Endometrium (tissue), 2 donors: ENCODE results near the gene B4GALT4.
"Not testable (repeated sequence)": the region's sequence is repeated elsewhere in the genome, so short reads cannot be mapped to it uniquely, and the experiment has no call there.

Experiments used
- FAIRE-seq: peaks from 2 replicates; lab custom pipeline; 2012; peaks lifted over from hg19 to GRCh38; lab: Jason Lieb, UNC
- donor health status: control.
- donor health status: control.

B4GALT4 gene, protein sequence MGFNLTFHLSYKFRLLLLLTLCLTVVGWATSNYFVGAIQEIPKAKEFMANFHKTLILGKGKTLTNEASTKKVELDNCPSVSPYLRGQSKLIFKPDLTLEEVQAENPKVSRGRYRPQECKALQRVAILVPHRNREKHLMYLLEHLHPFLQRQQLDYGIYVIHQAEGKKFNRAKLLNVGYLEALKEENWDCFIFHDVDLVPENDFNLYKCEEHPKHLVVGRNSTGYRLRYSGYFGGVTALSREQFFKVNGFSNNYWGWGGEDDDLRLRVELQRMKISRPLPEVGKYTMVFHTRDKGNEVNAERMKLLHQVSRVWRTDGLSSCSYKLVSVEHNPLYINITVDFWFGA

DNA sequence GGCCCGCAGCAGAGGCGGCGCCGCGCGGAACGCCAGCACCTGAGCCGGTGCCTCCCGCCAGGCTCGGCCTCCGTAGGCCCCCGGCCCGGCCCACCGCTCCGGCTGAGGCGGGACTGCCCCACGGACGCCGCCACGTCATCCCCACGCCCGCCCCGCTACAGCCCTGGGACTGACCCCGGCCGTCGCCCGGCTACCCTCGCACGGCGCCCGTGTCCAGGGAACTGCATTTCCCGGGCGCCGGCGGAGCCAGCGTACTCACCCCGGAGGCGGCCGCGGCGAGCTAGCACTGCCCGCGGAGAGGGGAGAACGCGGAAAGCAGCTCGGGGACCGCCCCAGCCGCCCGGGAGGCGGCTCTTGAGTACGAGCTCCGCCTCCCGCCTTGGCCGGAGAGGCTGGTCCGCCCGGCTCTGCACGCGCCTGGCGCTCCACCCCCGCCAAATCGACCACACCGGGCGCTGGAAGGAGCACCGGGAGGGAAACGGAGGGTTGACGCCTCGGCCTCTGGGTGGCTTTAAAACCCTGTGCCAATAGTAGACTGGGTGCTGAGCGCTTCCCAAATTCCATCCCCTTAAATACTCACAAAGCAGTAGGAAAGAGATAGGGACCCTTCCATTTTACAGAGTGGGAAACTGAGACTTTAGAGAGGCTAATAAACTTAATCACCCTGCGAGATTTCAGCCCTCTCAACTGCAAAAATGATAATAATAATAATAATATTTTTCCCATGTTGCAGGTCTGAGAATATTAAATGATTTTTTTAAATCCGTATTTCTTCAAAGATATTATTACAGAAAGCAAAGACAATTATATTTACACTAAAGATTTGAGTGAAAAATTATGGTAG is at the start of gene B4GALT4:
Gene B4GALT4, minus strand, starts transcription at position 288 of the 844 bp plus-strand sequence. CDS start 10,779 bp downstream, outside the sequence.
- FAIRE-seq: peak; percentile 8

DNA sequence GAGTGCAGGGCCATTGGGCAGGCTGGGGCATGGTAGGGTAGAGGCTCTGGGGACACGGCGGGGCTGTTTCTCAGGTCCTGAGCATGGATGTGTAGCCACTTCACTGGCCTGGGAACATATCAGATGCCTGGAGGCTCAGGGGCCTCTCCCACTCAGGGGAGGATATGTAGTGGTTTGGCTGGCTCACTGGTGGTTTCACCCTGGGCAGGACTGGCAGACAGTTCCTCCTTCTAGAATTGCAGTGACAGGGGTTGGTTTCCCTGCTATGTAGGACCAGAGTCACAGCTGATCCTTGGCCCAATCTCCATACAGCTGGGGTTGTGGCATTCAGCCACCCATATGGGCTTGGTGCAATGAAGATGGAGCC is 48.7 kb upstream of the B4GALT4 start:
- no peak for FAIRE-seq

DNA sequence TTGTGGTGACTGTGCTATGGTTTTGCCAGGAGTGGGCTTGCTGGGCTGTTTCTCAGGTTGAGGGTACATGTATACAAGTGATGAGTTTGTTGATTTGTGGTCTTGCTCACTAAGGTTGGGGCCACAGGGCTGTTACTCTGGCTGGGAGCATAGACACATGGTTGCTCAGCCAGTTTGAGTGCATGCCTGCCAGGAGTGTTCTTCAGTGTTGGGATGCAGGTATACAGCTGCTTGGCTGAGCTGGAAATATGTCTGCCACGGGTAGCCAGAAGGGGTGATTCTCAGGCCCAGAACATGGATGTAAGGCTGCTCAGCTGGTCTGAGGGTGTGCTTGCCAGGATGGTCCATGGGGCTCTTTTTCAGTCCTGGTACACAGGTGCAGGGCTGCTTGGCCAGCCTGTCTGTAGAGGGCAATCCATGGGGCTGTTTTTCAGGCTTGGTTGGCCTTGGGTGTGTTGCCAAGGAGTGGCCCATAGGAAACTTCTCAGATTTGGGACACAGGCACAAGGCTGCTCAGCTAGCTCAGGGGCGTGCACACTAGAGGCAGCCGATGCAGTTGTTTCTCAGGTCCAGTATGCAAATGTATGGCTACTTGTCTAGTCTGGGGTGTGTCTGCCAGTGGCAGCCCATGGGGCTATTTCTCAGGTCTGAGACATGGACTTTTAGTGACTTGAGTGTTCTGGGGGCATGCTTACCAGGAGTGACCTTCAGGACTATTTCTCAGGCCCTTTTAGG is 48.2 kb upstream of the B4GALT4 start:
- FAIRE-seq: no peak

DNA sequence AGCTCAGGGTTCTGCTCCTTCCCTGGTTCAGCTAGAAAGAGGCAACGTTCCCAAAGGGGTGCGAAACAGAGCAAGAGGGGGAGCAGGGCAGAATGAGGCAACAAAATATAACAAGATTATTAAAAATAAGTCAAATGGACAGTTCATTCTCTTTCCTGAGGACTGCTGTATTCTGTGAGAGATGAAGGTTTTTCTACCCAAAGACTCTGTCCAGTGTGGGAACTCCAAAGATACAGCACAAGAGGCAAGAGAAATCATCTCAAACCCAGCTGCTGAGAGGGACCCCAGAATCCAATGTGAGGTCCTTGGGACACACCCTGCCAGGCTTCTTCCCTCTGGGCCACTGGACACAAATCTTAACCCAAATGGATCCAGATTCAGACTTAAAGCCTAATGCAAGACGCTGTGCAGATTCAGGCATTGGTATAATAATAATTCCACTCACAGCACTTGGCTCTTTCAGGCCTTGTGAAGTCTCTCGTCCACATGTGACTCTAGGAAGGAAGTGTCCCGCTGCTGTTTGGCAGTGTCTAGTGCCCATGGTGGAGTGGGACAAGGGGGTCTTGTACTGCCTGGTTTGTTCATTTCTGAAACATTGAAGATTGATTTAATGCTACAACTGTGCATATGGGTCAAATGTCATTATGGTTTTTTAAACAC is 39.0 kb upstream of the B4GALT4 start:
- no peak for FAIRE-seq

DNA sequence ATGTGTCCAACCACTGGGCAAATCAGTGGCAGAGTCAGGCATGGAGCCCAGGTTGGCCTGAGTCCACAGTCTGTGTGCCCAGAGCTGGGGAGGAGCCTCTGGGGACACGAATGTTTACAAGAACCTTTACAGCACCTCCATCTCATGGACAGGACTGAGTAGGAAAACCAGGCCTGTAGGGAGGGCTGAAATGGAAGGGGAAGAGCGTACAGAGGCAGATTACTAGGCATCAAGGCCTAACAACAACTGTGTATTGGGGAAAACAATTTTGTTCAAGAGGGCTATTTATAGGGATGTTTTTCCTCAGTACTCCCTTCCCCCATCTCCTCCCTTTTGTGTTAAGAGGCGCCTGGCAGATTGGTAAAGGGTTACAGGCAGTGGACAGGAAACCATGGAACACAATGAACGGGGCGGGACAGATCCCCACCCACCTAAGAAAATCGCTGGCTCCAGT is 38.5 kb upstream of the B4GALT4 start:
- no peak for FAIRE-seq

DNA sequence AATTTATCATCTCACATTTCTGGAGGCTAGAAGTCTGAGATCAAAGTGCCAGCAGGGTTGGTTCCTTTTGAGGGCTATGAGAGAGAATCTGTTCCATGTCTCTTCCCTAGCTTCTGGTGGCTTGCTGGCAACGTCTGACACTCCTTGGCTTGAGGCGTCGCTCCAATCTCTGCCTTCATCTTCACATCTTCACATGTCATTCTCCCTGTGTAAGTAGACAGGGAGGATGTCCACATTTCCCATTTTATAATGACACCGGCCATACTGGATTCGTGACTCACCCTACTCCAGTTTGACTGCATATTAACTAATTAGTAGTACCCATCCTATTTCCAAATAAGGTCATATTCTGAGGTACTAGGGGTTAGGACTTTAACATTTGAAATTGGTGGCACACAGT is 36.0 kb upstream of the B4GALT4 start:
- FAIRE-seq: no peak

DNA sequence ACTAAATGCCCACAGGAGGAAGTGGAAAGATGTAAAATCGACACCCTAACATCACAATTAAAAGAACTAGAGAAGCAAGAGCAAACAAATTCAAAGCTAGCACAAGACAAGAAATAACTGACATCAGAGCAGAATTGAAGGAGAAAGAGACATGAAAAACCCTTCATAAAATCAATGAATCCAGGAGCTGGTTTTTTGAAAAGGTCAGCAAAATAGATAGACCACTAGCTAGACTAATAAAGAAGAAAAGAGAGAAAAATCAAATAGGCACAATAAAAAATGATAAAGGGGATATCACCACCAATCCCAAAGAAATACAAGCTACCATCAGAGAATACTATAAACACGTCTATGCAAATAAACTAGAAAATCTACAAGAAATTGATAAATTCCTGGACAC is 29.5 kb upstream of the B4GALT4 start:
- not testable (repeated sequence) for FAIRE-seq

DNA sequence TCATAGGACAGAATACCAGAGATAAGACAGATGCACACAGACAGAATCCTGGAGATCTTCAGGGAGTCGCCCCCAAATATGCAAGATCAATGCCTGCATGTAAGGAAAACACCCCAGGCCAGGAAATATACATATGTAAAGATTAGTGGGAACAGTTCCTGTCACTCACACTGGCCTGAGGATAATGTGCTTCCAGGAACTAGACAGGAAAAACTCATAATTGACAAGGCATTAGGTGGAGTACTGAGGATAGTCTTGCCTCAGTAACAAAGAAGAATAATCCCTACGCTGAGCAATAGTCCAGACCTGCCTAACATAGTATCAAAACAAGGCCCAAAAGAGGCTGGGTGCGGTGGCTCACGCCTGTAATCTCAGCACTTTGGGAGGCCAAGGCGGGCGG is 20.4 kb upstream of the B4GALT4 start:
- no peak for FAIRE-seq

DNA sequence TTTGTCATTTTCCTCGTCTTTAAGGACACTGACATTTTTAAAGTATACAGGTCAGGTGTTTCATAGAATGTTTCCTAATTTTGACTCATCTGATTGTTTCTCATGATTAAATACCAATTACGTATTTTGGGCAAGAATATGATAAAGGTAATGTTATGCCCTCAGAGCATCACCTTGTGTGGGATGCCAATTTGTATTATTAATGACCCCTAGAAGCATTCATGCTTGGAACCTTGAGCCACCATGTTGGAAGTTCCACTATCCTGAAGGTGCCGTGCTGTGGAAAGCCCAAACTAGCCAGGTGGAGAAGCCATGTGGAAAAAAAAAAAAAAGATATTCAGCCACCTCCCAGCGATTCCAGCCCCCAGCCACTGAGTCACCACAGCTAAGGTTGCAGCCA is 19.1 kb upstream of the B4GALT4 start:
- FAIRE-seq: no peak

DNA sequence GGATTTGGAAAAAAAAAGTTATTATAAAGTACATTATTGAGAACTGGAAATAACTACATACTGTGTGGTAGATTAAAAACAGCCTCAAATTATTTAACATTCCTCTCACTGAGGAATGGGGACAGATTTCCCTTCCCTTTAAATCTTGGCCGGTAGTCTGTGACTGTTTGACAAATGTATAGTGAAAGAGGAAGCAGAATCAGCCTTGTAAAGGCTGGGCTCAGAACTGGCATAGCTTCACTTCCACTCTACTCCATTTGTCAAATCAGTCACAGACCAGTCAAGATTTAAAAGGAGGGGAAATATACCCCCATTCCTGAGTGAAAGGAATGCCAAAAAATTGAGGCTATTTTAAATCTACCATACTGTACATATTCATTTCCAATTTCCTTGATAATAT is 18.2 kb upstream of the B4GALT4 start:
- FAIRE-seq: no peak

DNA sequence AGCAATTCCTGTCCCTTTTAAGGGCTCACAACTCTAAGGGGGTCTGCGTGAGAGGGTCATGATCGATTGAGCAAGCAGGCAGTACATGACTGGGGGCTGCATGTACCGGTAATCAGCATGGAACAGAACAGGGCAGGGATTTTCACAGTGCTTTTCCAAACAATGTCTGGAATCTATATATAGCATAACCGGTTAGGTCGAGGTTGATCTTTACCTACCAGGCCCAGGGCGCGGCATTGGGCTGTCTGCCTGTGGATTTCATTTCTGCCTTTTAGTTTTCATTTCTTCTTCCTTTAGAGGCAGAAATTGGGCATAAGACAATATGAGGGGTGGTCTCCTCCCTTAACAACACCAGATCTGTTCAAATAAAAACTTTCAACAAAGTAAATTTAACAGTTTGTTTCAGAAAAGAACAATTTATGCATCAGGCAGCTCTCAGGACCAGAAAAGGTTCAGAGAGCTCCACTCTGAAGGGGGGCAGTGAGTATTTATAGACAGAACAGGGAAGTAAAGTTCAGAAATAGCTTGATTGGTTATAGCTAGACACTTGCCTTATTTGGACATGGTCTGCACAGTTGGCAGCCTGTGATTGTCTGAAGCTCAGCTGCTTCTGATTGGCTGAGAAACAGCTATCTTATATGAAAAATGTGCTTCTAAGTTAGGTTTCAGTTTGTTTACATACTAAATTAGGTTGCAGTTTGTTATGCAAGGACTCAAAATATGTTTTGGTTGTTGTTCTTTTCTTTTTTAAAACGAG is 17.2 kb upstream of the B4GALT4 start:
- no peak for FAIRE-seq

DNA sequence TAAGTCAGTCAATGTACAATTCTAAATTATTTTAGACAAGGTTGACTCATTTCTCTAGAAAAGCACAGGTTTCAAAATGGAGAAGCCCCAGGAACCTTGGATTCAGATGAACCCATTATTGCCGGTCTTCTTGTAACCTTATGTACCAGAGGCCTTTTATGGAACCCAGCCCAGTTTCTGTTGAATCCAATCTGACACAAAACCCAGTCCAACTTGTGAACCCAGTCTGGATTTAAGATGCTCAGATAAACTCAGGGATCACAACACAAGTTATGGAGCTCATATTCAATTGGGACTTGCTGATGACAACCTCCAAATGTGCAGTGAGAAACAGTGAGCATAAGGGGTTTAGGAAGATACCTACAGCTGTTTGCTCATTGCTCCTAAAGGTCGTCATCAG is 16.4 kb upstream of the B4GALT4 start:
- FAIRE-seq: no peak

DNA sequence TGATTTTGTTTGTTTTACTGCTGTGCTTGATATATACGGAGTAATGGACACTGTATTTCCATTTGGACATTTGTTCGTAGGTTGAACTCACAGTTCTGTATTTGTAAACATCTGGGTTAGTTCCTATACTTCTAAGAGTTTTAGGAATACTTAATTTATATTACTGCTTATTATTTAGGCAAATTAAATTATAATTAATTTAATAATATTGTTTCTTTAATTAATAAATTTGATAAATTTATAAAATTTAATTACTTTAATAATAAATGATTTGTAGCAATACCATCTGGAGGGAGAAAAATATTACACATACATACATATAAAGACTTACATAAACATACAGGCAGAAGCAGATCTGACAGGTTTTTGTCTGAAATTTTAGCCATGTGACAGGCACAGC is 14.5 kb upstream of the B4GALT4 start:
- FAIRE-seq: peak; percentile 37

DNA sequence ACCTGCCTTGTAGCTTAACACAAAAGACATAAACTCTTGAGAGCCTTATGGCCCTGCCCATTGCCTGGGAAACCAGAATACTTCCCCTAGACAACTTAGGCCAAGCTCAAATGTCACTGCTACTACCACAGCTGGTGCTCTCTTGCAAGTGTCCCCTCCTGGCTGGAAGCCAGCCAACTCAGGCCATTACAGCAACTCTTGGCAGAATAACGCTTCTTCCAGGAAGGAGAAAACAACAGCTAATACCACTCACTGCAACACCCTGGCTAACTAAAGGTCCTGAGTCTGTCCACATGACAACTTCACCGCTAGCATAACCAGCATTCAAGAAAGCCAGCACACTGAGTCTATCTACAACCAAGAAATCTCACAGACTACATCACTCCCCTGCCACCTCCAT is 5.1 kb upstream of the B4GALT4 start:
- FAIRE-seq: no peak

DNA sequence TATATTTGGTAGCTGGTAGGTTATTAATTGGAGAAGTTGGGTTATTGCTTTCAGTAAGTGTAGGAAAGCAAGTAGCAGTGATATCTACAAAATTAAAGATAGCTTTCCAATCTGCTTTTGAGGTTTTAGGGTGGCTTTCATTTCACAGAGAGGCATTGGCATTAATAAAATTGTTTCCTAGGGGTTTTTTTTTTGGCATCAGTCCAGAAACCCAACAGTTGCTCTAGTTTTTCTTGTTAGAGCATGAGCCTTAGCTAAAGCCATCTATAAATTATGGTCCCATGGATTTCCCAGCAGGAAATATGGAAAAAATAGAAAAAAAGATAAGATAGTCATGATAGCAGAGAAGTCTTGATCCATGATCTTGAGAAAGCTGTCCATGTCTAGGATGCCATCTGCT is 3.0 kb upstream of the B4GALT4 start:
- FAIRE-seq: no peak

DNA sequence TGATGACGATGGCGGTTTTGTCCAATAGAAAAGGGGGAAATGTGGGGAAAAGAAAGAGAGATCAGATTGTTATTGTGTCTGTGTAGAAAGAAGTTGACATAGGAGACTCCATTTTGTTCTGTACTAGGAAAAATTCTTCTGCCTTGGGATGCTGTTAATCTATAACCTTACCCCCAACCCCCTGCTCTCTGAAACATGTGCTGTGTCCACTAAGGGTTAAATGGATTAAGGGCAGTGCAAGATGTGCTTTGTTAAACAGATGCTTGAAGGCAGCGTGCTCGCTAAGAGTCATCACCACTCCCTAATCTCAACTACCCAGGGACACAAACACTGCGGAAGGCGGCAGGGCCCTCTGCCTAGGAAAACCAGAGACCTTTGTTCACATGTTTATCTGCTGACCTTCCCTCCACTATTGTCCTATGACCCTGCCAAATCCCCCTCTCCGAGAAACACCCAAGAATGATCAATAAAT is 2.4 kb upstream of the B4GALT4 start:
- not testable (repeated sequence) for FAIRE-seq

DNA sequence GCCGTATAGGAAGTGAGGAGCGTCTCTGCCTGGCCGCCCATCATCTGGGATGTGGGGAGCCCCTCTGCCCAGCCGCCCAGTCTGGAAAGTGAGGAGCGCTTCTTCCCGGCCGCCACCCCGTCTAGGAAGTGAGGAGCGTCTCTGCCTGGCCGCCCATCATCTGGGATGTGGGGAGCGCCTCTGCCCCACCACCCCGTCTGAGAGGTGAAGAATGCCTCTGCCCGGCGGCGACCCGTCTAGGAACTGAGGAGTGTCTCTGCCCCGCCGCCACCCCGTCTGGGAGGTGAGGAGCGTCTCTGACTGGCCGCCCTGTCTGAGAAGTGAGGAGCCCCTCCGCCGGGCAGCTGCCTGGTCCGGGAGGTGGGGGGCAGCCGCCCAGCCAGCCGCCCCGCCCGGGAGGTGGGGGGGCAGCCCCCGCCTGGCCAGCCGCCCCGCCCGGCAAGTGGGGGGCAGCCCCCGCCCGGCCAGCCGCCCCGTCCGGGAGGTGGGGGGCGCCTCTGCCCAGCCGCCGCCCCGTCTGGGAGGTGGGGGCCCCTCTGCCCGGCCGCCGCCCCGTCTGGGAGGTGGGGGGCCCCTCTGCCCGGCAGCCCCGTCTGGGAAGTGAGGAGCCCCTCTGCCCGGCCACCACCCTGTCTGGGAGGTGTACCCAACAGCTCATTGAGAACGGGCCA is 1.8 kb upstream of the B4GALT4 start:
- FAIRE-seq: not testable (repeated sequence)

DNA sequence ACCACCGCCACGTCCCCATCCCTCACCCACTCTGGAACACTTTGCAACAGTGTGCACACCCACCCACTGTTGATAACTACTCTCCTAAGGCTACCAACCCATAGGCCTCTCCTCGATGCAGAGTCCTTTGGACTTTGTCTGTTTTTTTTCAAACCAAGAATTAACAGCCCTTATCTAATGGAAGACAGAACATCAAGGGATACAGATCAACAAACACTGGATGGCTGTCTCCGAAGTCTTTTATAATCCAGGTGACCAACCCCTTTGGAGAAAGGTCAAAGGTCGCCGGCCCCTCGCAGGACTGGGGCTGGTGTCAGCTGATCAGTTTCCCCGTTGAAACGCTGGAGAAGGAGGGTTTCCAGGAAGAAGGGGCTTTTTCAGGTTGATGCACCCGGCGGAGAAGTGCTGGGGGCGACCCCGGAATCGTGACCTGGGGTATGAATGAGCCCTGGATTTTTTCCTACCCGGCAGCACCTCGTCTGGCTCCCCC is 532 bp downstream of the B4GALT4 start:
- no peak for FAIRE-seq

DNA sequence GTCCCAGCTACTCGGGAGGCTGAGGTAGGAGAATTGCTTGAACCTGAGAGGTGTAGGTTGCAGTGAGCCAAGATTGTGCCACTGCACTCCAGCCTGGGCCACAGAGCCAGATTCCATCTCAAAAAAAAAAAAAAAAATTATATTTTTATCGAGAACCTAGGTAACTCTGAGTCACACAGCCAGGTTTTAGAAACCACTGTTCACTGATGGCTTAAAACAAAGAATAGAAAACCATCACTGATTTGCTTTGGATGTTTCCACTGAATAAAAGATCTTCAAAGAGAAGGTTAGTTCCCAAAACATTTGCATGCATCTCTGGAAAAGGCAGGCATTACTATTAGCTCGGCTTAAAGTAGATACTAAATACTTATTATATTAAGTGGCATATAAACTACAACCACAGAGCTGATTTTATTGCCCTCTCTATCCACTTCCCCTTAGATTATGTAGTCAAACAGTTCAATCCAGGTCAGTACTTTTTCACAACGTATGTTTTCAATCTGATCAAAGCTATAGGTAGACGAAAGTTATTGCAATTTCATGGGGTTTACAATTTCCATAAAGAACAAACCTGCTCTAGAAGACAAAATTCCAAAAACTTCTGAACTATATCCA is 1.4 kb downstream of the B4GALT4 start:
- no peak for FAIRE-seq

DNA sequence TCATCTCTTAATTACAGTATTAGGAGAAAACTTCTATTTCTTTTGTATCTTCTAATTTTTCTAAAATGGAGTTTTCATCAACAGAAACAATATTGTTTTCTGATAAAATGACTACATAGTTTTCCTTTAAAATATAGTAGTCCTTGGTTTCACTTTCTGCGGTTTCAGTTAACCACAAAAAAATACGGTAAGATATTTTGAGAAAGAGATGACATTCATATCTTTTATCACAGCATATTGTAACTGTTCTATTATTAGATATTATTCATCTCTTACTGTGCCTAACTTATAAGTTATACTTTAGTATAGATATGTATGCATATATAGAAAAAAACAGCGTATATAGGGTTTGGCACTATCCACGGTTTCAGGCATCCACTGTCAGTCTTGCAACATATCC is 2.3 kb downstream of the B4GALT4 start:
- no peak for FAIRE-seq
